Measurements from ENCODE around the gene CTXN1. TPM values are rescaled to one million over a fixed set of nuclear protein-coding genes. Genes with fewer than 3 reads are reported as not detected.

The CTXN1 gene
- total RNA-seq, 8 experiments from 2014 or later = 0.87 to 29.6 (median 9.1) TPM

DNA sequence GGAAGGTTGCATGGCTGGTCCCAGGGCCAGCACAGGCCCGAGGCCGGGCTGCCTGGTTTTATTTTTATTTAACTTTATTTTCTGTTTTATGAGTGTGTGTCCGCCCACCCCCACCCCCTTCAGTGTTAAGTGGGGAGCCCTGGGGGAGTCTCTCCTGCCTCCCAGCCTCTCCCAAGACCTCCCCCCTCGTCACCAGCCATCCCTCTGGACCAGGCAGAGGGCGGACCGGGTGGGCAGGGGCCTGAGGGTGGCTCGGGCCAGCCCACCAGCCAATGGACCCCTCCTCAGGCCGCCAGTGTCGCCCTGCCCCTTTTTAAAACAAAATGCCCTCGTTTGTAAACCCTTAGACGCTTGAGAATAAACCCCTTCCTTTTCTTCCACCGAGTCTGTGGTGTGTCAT lies 11.8 kb downstream of the CTXN1 start:
- no peak overlapping the region for H3K4me3 ChIP-seq
- in situ Hi-C loops (cut with MboI; ENCODE audit: low pct_unique_long_range_greater_than_20kb in 2 of 9, low sequenced_read_pairs in 9 of 9, unreplicated experiment in 9 of 9) = no loop called here
- 40 to 100% (median 74%) methylated on average over 1 to 5 of the region's 12 CpGs; no CpG with 5 or more reads in 6 of the 10 experiments for WGBS, 10 experiments
- H3K27ac ChIP-seq = no peak overlapping the region
- no peak for ATAC-seq (replicated peaks in 6 of 8)
- H3K4me1 ChIP-seq (replicated peaks in 1 of 2) = peaks cover 8 to 22% of the 10 kb centered on the region in 2 donors

DNA sequence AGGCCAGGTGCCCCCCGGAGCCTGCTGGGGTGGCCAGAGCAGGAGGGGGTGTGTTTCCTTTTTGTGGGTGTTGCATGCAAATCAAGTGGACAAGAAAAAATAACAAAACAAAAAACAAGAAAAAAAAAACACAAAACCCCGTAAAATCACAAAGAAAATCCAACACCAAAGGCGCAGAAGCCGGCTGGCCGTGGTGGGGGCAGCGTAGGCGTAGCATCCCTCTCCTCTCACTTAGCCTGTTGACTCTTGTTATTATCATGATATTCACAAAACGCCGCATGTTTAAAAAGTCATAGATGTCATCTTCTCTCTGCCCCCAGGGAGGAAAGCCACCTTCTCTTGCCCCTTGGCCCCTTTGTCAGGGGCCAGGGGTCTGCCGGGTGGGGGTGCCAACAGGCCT lies 12.3 kb downstream of the CTXN1 start:
- no peak overlapping the region for H3K27ac ChIP-seq
- no peak for ATAC-seq (replicated peaks in 6 of 8)
- no peak overlapping the region for H3K4me3 ChIP-seq
- H3K4me1 ChIP-seq (replicated peaks in 1 of 2) = peaks cover 8 to 22% of the 10 kb centered on the region in 2 donors
- in situ Hi-C loops (cut with MboI; ENCODE audit: low pct_unique_long_range_greater_than_20kb in 2 of 9, low sequenced_read_pairs in 9 of 9, unreplicated experiment in 9 of 9) = no loop called here
- WGBS, 10 experiments = 64 to 97% (median 87%) methylated on average over 2 to 9 of the region's 10 CpGs; no CpG with 5 or more reads in 1 of the 10 experiments

DNA sequence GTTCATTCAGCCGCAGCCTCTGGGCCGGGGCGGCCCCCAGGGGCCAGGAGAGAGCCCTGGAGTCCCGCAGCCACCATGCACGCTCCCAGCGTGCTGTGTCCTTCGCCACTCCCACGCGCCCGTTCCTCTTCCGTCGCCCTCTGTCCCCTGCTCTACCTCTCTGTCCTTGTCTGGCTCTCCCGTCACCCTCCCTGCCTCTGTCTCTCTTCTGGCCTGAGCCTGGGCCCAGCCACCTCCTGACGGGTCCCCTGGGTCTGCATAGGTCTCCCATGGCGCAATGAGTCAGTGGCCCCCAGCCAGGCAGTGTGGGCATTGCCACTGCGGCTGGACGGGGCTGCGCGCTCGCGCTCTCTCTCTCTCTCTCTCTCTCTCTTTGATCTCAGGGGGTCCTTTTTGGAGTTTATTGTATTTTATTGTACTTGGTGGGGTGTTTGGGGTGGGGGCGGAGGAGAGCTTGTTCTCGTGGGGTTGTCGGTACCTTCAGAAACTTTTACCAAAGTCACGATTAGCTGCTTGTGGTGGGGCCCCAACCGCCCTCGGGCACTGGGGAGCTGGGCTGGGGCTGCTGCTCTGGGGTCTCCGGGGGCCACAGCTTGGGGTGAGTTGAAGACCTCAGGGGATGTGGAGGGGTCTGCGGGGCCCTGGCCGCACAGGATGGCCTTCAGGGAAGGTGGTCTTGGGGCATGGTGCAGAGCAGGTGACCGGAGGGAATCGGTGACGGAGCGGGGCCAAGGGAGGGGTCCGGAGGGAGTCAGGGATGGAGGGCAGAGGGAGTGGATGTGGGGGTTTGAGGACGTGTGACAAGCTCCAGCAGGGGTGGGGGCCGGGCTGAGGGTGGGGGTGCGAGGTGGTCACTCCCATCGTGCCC lies 13.0 kb downstream of the CTXN1 start:
- Histone ChIP-seq H3K4me3 (no peak overlapping the region), H3K4me1 (replicated peaks in 1 of 2) (peaks cover 6 to 20% of the 10 kb centered on the region in 2 donors), H3K27ac (no peak overlapping the region)
- no peak for ATAC-seq (replicated peaks in 6 of 8)
- 80 to 97% (median 92%) methylated on average over 1 to 17 of the region's 39 CpGs; no CpG with 5 or more reads in 7 of the 10 experiments for WGBS, 10 experiments
- in situ Hi-C loops (cut with MboI; ENCODE audit: low pct_unique_long_range_greater_than_20kb in 2 of 9, low sequenced_read_pairs in 9 of 9, unreplicated experiment in 9 of 9) = no loop called here

DNA sequence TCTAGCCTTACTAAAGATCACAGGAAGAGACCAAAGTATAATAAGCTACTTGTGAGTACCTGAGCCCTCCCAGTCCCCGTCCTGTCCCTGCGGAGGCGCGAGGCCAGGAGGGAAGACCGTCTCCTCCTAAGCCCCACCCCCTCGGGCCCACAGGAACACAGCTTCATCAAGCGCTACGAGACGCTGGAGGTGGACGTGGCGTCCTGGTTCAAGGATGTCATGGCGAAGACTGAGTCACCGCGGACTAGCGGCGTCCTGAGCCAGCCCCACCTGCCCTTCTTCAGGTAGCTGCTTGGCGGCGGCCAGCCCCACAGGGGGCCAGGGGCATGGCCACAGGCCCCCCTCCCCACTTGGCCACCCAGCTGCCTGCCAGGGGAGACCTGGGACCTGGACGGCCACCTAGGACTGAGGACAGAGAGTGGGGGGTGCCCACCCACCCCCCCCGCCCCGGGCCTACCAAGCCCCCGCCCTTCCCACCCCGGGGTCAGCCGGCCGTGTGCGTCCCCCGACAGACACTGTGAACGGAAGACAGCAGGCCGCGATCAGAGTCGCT lies 13.7 kb downstream of the CTXN1 start:
- in situ Hi-C loops (cut with MboI; ENCODE audit: low pct_unique_long_range_greater_than_20kb in 2 of 9, low sequenced_read_pairs in 9 of 9, unreplicated experiment in 9 of 9) = no loop called here
- peaks cover 6 to 15% of the 10 kb centered on the region in 2 donors for H3K4me1 ChIP-seq (replicated peaks in 1 of 2)
- 80 to 94% methylated on average over 2 to 10 of the region's 31 CpGs; no CpG with 5 or more reads in 8 of the 10 experiments for WGBS, 10 experiments
- no peak overlapping the region for H3K4me3 ChIP-seq
- no peak overlapping the region for H3K27ac ChIP-seq
- ATAC-seq (replicated peaks in 6 of 8) = no peak

DNA sequence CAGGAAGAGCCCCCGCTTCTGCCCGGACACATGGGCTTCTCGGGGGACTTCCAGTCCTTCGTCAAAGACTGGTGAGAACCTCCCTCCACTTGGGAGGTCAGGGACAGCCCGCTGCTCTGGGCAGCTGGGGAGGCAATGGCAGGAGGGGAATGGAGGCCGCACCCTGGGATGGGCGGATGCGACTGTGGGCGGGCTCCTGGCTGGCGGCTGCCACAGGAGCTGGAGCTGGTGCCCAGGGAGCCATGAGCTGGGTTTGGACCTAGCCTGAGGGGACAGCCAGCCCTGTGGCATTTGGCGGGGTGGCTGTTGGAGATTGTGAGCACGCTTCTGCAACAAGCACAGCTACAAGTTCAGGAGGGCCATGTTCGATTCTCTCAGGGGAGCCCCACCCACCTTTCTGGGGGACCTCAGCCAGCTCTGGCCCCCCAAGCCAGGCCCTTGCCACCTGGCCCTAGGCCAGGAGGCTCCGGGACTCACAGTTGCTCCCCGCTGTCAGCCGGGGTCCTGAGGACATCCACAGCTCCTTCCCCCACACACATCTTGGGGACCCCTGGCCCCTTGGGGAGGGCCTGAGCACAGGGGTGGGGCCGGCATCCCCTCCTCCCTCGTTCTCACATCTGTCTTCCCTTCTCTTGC lies 14.3 kb downstream of the CTXN1 start:
- no peak overlapping the region for H3K4me3 ChIP-seq
- WGBS, 10 experiments = 26 to 75% methylated on average over 4 to 7 of the region's 18 CpGs; no CpG with 5 or more reads in 8 of the 10 experiments
- H3K4me1 ChIP-seq (replicated peaks in 1 of 2) = peaks cover 6 to 10% of the 10 kb centered on the region in 2 donors
- ATAC-seq (replicated peaks in 6 of 8) = peak in 3 of 8 experiments; percentile 7 to 64 (median 40)
- H3K27ac ChIP-seq = no peak overlapping the region
- in situ Hi-C loops (cut with MboI; ENCODE audit: low pct_unique_long_range_greater_than_20kb in 2 of 9, low sequenced_read_pairs in 9 of 9, unreplicated experiment in 9 of 9) = no loop called here

DNA sequence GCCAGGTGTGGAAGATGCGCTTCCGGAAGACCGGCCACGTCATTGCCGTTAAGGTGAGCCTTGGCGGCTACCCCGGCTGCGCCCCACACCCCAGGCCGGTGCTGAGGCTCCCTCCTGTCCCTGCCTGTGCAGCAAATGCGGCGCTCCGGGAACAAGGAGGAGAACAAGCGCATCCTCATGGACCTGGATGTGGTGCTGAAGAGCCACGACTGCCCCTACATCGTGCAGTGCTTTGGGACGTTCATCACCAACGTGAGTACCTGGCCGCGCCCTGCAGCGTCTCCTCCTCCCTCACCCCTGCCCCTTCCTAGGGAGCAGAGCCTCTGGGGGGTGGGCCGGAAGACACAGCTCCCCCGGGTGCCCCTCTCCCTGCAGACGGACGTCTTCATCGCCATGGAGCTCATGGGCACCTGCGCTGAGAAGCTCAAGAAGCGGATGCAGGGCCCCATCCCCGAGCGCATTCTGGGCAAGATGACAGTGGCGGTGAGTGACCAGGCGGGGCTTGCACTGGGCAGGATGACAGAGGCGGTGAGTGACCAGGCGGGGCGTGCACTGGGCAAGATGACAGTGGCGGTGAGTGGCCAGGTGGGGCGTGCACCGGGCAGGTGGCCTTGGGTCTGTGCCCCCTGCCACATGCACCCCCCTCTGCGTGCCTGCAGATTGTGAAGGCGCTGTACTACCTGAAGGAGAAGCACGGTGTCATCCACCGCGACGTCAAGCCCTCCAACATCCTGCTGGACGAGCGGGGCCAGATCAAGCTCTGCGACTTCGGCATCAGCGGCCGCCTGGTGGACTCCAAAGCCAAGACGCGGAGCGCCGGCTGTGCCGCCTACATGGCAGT lies 15.4 kb downstream of the CTXN1 start:
- in situ Hi-C loops (cut with MboI; ENCODE audit: low pct_unique_long_range_greater_than_20kb in 2 of 9, low sequenced_read_pairs in 9 of 9, unreplicated experiment in 9 of 9) = no loop called here
- Histone ChIP-seq H3K4me3 (no peak overlapping the region), H3K4me1 (replicated peaks in 1 of 2) (peaks cover 0 to under 1% of the 10 kb centered on the region in 2 donors), H3K27ac (no peak overlapping the region)
- ATAC-seq (replicated peaks in 6 of 8) = no peak
- 92 to 100% (median 97%) methylated on average over 2 to 5 of the region's 54 CpGs; no CpG with 5 or more reads in 6 of the 10 experiments for whole genome bisulfite sequencing, 10 experiments

DNA sequence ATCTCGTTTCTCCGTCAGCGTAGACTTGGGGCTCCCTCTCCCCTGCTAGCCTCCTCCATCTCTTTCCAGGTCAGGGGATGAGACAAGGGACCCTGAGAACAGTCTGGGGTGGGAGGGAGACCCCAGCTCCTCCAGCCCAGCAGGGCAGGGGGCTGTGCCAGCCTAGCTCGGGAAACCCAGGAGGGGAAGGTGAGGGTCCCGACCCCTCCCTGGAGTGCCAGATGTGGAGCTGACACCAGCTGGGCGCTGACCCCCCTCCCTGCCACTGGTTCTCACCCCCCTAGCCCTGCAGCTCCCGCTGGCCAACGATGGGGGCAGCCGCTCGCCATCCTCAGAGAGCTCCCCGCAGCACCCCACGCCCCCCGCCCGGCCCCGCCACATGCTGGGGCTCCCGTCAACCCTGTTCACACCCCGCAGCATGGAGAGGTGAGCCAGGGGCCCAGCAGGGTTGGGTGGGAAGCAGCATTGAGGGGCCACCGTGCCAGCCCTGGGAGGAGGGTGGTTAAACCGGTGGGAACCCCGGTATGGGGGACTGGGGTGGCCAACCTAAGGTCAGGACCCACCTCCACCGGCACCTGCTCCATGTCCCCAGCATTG lies 16.4 kb downstream of the CTXN1 start:
- peaks cover 9 to 10% of the 10 kb centered on the region in 2 donors for H3K4me1 ChIP-seq (replicated peaks in 1 of 2)
- no peak overlapping the region for H3K4me3 ChIP-seq
- WGBS, 10 experiments = no CpG with 5 or more reads among the region's 21 CpGs
- H3K27ac ChIP-seq = no peak overlapping the region
- no peak for ATAC-seq (replicated peaks in 6 of 8)
- in situ Hi-C loops (cut with MboI; ENCODE audit: low pct_unique_long_range_greater_than_20kb in 2 of 9, low sequenced_read_pairs in 9 of 9, unreplicated experiment in 9 of 9) = no loop called here

DNA sequence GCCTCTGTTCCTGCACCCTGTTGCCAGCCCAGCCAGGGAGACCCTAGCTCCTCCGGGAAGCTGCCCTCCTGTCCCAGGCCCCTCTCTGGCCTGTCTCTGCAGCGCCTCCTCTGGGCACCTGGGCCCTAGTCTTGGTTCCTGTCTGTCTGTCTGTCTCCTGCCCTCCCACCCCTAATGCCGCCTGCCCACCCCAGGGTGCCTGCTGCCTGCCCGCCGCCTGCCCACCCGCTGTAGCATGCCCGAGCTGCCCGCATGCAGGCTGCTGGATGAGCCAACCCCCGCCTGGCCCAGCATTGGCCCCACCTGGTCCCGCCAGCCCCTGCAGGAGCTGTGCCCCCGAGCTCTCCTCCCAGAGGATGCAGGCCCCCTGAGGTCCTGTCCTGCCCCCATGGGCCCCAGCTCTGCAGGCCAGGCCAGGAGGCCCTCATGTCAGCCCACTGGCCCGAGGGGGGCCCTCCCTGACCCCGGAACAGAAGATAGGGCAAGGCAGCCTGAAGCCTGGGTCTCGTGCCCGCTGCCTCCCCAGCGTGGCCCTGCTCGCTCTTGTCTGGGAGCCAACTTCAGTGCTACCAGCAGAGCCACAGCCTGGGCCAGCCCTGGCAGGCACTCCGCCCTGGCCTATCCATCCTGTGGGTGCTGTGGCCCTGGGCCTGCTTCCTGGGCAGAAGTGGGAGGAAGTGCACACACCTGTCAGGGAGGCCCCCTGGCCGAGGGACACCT lies 17.0 kb downstream of the CTXN1 start:
- Histone ChIP-seq H3K4me1 (replicated peaks in 1 of 2) (peaks cover 9 to 11% of the 10 kb centered on the region in 2 donors), H3K4me3 (no peak overlapping the region), H3K27ac (no peak overlapping the region)
- no peak for ATAC-seq (replicated peaks in 6 of 8)
- WGBS, 10 experiments = 90% methylated on average over 2 of the region's 19 CpGs; no CpG with 5 or more reads in 9 of the 10 experiments
- in situ Hi-C loops (cut with MboI; ENCODE audit: low pct_unique_long_range_greater_than_20kb in 2 of 9, low sequenced_read_pairs in 9 of 9, unreplicated experiment in 9 of 9) = no loop called here

DNA sequence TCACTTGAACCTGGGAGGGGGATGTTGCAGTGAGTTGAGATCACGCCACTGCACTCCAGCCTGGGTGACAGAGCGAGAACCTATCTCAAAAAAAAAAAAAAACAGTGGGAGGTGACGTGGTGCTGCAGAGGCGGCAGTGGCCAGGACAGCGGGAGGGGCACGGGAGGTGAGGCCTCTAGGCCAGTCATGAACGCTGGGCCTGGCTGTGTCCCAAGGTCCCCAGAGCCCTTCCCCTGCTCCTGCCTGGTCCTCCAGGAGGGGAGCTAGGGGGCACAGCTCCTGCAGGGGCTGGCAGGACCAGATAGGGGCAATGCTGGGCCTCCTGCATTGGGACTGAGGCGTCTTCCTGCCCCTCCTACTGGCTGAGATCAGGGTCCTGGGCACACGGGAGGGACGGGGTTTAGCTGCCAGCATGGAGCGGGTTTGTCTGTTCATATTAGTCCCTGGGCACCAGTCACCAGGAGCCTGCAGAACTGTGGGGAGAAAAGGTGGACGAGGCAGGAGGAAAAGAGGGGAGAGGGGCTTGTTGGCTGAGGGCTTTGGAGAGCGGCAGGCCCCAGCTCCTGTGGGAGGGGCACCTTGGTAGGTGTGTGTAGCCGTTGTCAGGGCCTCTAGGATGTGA lies 17.7 kb downstream of the CTXN1 start:
- 88 to 100% (median 91%) methylated on average over 1 to 7 of the region's 14 CpGs; no CpG with 5 or more reads in 5 of the 10 experiments for WGBS, 10 experiments
- no peak for ATAC-seq (replicated peaks in 6 of 8)
- H3K27ac ChIP-seq = no peak overlapping the region
- in situ Hi-C loops (cut with MboI; ENCODE audit: low pct_unique_long_range_greater_than_20kb in 2 of 9, low sequenced_read_pairs in 9 of 9, unreplicated experiment in 9 of 9) = no loop called here
- H3K4me3 ChIP-seq = no peak overlapping the region
- H3K4me1 ChIP-seq (replicated peaks in 1 of 2) = peaks cover 9 to 11% of the 10 kb centered on the region in 2 donors

DNA sequence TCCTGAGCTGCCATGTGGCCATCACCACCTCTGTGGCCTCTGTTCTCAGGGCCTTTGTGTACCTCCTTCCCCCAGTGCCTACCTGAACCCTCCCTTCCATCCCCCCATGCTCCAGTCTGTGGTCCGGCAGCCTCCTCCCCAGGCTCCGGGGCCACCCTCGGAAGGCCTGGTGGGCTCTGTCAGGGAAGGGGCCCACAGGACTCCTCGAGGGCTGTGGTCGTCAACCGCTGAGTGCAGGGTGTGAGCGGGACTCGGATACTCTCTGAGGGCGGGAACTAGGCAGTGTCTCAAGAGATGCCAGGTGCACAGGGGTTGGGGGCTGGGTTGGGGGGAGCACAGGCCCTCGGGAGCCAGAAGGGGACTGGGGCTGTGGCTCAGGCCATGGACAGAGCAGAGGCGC lies 18.4 kb downstream of the CTXN1 start:
- 92% methylated on average over 6 of the region's 11 CpGs; no CpG with 5 or more reads in 9 of the 10 experiments for WGBS, 10 experiments
- H3K4me3 ChIP-seq = no peak overlapping the region

DNA sequence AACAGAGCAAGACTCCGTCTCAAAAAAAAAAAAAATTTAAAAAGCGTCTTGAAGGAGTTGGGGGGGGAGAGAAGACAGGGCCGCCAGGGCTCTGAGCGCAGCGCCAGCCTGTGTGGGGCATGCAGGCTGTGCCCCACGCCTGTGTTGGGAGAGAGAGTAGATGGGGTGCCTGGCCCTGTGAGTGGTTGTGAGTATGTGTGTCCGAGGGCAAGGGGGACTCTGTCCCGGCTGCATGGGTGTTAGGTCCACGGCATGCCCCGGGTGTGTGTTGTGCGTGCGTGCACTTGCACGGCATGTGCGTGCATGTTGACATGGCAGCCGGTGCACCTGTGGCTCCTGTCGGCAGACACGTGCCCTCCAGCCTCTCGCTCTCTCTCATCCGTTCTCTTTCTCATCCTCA lies 18.8 kb downstream of the CTXN1 start:
- no peak overlapping the region for H3K27ac ChIP-seq
- in situ Hi-C loops (cut with MboI; ENCODE audit: low pct_unique_long_range_greater_than_20kb in 2 of 9, low sequenced_read_pairs in 9 of 9, unreplicated experiment in 9 of 9) = no loop called here
- peaks cover 15% of the 10 kb centered on the region in 2 donors for H3K4me1 ChIP-seq (replicated peaks in 1 of 2)
- H3K4me3 ChIP-seq = no peak overlapping the region
- no peak for ATAC-seq (replicated peaks in 6 of 8)
- WGBS, 10 experiments = 83 to 100% (median 92%) methylated on average over 1 to 8 of the region's 19 CpGs; no CpG with 5 or more reads in 1 of the 10 experiments

More for the DNA sequence above, 18.4 kb downstream of the CTXN1 start:
- no peak for ATAC-seq (replicated peaks in 6 of 8)
- in situ Hi-C loops (cut with MboI; ENCODE audit: low pct_unique_long_range_greater_than_20kb in 2 of 9, low sequenced_read_pairs in 9 of 9, unreplicated experiment in 9 of 9) = no loop called here
- Histone ChIP-seq H3K27ac (no peak overlapping the region), H3K4me1 (replicated peaks in 1 of 2) (peaks cover 13 to 14% of the 10 kb centered on the region in 2 donors)

All from motor neuron (in vitro differentiated cells).